Transverse colon (tissue), 3 donors: ENCODE results near the gene DOCK6.

Source experiments
- CTCF ChIP-seq, 5 experiments: fragments of 200-600 bp in 3 of 5; fragments of 450-650 bp in 2 of 5; sonication (generic) in 3 of 5; IDR thresholded peaks; 1 replicate in 2 of 5; 2 replicates in 3 of 5; pipeline ENCODE4 v1.5.1; 2016 to 2017; ENCODE audit warnings: antibody characterized with exemption in 5 of 5, inconsistent platforms in 3 of 5, mild to moderate bottlenecking in 2 of 5, moderate library complexity in 1 of 5
- POLR2A ChIP-seq: fragments of 450-650 bp; IDR thresholded peaks from one replicate; pipeline ENCODE4 v1.6.1; 2016; ENCODE audit warnings: antibody characterized with exemption, mild to moderate bottlenecking, moderate library complexity

GRCh38 chr19:11299946-11300810 is 37.9 kb upstream of the DOCK6 start:
- TF ChIP-seq CTCF (IDR thresholded peaks at IDR 0.05), result no peak
- TF ChIP-seq POLR2A, result no peak
